ENCODE data around the gene ACIN1.

The ACIN1 gene

DNA sequence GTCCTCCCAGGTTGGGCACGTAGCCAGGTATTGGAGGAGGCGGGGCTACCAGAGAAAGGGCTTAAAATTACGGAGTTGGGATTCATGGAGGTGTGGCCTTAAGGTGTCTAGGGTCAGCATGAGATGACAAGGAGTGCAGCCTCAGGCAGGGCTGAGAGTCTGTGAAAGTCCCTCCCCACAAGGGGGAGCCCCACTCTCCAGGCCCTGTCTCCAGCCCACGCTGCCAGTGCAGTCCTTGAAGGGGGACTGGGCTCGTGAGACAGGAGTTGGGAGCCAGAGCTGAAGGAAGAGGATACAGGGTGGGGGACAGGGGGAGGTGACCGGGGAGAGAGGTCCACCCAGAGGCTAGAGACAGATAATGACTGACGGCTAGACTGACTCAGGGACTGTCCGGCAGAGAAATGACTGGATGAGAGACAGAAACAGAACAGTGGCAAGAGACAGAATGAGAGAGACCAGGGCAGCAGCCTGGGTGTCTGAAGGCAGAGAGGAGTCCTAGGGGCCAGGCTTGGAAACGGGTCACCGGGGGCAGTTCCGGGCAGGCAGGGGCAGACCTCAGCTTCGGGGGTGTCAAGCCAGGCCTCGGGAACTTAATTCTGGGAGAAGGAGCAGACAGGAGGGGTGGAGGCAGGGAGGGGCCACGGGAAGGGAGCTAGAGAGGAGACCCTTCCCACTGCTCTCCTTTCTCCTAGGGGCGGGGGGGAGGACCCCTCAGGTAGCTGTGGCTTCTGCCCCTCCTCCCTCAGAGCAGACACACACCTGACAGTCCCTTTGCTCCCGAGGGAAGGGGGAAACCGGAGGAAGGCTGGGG, 38.6 kb downstream of the ACIN1 start:
- no peak for DNase-seq

GRCh38 chr14:23055621-23056144, 39.3 kb downstream of the ACIN1 start:
- no peak for DNase-seq

DNA sequence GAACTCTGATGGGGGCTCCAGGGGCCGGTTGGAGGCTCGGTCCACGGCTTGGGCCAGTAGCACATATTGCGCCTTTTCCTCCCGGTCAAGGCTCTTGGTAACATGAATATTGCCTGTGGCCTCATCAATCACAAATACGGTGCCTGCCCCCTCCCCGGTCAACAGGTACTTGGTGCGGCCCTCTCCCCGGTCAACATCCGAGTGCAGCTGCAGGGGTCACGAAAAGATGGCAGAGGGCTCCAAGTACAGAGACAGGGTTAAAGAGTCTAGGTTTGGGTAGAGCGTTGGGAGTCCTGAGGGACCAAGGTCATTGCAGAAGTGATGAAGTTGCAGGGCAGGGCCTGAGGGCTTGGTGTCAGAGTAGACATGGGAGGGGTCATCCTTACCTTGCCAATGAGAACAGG, 39.8 kb downstream of the ACIN1 start:
- no peak for DNase-seq

DNA sequence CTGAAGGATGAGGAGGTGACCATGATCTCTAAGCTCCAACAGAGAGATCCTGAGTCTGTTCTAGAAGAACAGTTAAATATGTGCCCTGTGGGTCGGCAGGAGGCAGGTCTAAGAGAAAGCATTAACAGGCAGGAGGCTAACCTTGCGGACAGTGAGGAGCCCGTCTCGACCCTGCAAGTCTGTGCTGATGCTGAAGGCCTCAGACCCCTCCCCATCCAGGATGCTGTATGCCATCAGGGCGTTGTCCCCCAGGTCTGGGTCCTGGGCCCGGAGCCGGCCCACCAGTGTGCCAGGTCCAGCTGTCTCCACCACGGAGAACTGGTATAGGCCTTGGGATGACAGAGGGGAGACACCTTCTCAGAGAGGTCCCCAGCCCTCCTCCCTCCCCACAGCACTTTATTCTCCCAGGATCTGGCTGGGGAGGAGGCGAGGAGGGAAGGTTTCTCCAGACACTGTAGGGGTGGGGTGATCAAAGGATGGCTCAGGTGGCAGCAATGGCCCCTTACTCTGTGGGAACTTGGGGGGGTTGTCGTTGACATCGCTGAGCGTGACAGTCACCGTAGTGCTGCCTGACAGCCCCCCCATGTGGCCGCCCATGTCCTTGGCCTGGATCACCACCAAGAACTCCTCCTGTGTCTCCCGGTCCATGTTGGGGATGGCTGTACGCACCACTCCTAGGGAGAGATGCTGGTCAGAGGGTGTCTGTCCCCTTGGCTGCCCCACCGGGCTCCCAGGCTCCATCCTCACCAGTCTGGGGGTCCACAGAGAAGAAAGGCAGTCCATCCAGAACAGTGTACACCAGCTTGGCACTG, 40.7 kb downstream of the ACIN1 start:
- no peak for DNase-seq

- DNase-seq = no peak
Observed at GRCh38 chr14:23053426-23053825, 41.5 kb downstream of the ACIN1 start.

- no peak for DNase-seq
Observed at GRCh38 chr14:23052671-23053070, 42.3 kb downstream of the ACIN1 start.

GRCh38 chr14:23052182-23052623, 42.7 kb downstream of the ACIN1 start:
- no peak for DNase-seq

- no peak for DNase-seq
Observed at GRCh38 chr14:23051141-23052057, 43.5 kb downstream of the ACIN1 start.

- DNase-seq = no peak
Observed at GRCh38 chr14:23049011-23049410, 45.9 kb downstream of the ACIN1 start.

DNA sequence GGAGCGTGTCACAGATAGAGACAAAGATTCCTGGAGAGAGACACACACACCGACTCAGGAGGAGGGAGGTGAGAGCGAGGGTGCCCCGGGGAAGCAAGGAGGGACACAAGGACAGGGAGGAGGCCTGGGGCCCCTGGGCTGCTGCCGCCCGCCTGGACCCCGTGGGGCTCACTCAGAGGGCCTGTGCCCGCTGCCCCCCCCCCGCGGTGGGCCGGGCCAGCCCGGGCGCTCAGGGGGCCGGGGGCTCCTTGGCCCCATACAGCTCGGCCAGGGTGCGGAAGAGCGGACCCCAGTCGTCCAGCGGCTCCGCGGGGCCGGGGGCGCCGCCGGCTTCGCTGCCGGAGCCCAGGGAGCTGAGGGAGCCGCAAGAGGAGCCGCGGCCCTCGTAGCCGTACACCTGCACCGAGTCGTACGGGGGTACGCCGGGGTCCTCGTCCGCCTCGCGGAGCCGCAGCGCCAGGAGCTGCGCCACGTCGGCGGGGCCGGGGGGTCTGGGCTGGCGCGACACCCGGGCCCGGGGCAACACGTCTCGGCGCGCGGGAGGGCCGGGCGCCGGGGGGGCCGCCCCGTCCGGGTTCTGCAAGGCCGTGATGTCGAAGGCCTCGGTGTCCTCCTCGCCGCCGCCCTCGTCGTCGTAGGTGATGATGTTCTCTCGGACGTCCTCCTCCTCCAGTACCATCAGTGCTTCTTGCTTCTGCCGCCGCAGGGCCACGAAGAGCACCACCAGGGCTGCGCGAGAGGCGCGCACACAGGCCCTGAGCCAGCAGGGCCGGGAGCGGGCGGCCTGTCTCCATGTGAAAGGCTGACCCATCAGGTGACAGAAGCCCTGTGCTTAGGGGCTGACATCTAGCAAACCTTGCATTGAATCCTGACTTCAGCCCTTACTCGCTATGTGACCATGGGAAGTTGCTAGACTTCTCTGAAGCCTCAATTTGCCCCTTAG, 46.9 kb downstream of the ACIN1 start:
- no peak for DNase-seq

DNA sequence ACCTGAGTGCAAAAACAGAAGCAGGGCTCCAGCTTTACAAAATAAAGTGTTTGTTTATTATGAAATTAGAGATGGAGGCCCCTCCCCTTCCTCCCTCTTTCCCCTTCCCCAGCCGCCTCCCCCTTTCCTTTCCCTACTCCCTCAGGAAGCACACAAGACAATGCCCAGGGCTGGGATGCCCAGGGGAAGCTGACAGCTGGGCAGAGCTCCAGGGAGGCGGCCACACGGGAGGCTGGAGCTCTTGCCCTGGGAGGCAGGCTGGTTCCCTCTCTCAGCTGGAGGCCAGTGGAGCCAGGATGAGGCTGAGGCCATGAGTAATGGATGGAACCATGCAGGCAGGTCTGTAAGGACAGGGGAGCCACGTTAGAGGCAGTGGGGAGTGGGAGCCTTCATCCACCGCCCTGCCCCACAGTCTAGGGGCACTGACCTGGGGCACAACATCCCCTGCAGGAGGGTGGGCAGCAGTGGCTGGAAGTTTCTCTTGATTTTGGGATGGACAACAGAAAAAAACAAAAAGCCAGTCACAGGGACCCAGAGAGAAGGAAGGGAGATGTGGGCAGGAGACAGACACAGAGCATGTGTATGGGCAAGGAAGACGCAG, 47.8 kb downstream of the ACIN1 start:
- no peak for DNase-seq

DNA sequence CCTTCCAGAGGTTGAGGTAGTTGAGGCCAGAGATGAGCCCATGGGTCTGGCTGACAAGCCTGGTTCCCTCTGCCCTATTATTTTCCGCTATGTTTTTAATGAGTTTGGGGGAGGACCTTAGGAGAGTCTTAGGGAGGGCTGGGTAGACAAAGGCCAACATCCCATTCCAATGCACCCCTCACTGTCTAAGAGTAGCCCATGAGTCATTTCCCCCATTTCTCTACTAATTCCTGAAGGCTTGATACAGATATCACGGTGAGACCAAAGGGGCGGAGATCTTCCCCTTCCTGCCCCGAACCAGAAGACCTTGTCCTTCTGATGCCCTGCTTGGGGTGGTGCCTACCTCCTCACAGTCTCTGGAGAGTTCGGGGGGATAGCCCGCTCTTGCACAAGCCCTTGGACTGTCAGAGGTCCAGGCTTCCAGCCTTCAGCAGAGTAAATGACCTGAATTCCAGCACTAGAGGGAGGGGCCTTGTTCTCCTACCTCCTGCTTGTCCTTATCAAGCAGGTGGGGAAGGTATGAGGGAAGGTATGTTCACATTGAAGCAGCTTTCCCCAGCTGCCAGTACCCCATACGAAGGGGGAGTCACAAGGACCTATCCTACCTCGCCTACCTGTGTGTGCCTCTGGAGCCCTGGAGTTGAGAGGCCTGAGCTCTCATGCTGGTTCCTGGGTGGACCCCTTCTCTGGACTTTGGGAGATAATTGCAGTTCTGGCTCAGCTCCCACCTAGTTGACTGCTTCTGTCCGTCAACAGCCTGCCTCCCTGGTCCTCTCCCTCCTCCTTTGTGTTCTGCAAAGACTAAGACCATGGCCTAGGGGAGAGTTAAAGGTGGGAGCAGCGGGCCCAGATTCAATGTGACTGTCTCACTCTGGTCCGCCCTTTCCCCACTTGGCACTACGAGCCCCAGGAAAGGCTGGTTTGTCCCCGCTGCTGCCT, 49.2 kb downstream of the ACIN1 start:
- no peak for DNase-seq

DNA sequence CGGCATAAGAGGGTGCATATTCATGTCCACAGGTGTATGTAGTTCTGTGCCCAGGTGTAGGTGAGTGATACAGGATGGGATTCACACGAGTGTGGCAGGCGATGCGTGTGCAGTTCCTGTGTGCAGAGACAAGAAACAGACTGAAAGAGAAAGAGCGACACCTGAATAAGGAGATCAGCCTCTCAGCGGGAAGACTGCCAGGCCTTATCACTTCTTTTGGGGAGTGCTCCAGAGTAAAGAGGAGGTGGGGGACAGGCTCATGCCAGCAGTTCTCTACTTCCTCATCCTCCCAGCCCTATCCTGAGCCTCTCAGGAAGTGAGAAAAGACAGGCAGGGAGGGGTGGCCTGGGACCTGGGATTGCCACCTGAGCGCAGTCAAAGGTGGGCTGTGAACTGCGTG, 50.1 kb downstream of the ACIN1 start:
- DNase-seq = no peak

DNA sequence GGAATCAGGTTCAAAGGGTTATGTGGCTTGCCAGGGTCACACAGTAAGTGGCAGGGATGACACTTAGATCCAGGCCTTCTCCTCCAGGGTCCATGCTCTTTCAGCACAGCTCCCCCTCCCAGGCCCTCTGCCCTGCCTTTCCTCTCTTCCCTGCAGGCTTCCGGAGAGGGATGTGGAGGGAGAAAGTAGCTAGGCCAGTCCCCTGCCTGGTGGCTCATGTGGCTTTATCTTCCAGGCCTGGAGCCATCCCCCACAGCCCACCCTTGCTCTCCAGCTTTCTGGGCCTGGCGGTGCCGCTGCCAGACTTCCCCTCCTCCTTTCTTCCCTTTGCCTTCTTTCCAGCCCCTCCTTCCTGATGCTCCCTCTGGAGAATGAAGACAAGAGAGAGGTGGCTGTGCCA, 51.2 kb downstream of the ACIN1 start:
- no peak for DNase-seq

DNA sequence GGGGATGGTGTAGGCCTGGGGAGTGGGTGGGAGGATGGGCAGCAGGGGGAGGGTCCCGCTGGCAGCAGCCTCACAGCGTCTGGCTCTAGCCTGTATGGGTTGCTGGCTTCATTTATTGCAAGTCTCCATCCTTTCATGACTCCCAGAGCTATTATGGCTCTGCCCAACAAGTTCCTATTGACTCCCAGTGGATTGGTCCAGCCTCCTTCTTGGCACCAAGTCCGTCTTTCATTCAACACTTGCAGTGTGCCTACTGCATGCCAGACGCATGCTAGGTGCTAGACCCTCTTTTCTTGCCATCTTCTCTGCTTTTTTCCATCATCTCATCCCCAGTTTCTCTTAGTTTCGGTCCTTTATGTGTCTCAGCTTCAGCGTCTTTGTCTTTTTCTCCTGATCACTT, 51.8 kb downstream of the ACIN1 start:
- no peak for DNase-seq

- DNase-seq = no peak
Observed at GRCh38 chr14:23042162-23042965, 52.6 kb downstream of the ACIN1 start, which contains the start of gene PSMB11. TSS of gene PSMB11 (plus strand) at chr14:23042212. CDS start at chr14:23042226, 14 bp downstream.

DNA sequence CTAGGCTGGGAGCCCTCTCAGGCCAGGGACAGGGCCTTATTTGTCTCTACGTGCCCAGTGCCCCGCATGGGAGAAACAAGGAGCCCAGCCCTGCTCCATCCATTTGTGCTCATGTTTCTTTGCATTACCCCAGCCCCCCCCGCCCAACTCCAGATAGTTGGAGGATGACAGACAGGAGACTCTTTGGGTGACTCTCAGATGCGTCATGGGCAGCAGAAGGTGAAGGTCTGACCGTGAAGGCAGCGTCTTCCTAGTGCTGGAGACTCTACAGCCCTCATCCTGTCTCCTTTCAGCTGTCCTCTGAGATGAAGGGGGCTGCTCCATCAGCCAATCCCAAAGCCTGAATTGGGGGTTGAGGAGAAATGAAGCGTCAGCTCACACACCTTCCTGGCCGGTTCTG, 53.2 kb downstream of the ACIN1 start:
- no peak for DNase-seq

DNA sequence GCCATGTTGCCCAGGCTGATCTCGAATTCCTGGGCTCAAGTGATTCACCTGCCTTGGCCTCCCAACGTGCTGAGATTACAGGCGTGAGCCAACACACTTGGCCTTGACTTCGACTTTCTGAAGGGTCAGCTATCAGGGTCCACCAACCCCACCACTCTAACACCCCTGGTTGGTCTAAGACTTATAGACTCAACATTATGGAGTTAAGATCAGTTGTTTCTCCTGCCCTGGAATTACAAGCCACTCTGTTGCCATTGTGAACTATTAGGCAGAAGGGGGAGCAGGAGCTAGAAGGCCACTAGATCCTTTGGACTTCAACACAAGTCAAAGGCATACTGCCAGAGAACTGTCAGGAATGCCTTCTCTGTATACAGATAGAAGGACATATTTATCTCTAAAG, 54.8 kb downstream of the ACIN1 start:
- no peak for DNase-seq
